HepG2 (cell line): ENCODE results near the gene TUG1. TPM values are rescaled to one million over a fixed set of nuclear protein-coding genes. Genes with fewer than 3 reads are reported as not detected.

ENCODE experiments used
- ATAD3A ChIP-seq: sonication (generic); formaldehyde crosslinking; IDR thresholded peaks from 2 replicates; pipeline ENCODE4 v1.4.0; 2020; ENCODE audit warnings: missing genetic modification reagents
- BCL6 ChIP-seq: IDR thresholded peaks from 2 replicates; pipeline ENCODE4 v1.6.1; 2016; ENCODE audit warnings: missing genetic modification reagents, missing compliant biosample characterization
- CTCF ChIP-seq: sonication (generic); formaldehyde crosslinking; IDR thresholded peaks from 2 replicates; pipeline ENCODE4 v1.5.0; 2020; ENCODE audit warnings: mild to moderate bottlenecking, missing genetic modification reagents, moderate library complexity
- GATAD1 ChIP-seq: IDR thresholded peaks from 2 replicates; pipeline ENCODE4 v1.6.1; 2016; ENCODE audit warnings: missing genetic modification reagents, missing compliant biosample characterization
- HOXA7 ChIP-seq: sonication (generic); formaldehyde crosslinking; IDR thresholded peaks from 2 replicates; pipeline ENCODE4 v1.8.1; 2022; ENCODE audit warnings: mild to moderate bottlenecking, missing genetic modification reagents, moderate library complexity
- NCOA1 ChIP-seq: sonication (generic); formaldehyde crosslinking; IDR thresholded peaks from 2 replicates; pipeline ENCODE4 v1.9.0; 2021; ENCODE audit warnings: missing genetic modification reagents
- PHF21A ChIP-seq: sonication (generic); formaldehyde crosslinking; IDR thresholded peaks from 2 replicates; pipeline ENCODE4 v1.5.0; 2020; ENCODE audit warnings: mild to moderate bottlenecking, missing genetic modification reagents
- POLR2AphosphoS2 ChIP-seq: IDR thresholded peaks from 2 replicates; pipeline ENCODE4 v1.6.1; 2011; ENCODE audit warnings: low read depth, low read length, improper control_type of control experiment
- RFX1 ChIP-seq: fragments of 450-650 bp; IDR thresholded peaks from 2 replicates; pipeline ENCODE4 v1.6.1; 2017
- SAP130 ChIP-seq: IDR thresholded peaks from 2 replicates; pipeline ENCODE4 v1.6.1; 2016; ENCODE audit warnings: low read depth
- SOX13 ChIP-seq, 3 experiments: fragments of 450-650 bp in 1 of 3; sonication (generic) in 1 of 3; formaldehyde crosslinking in 1 of 3; IDR thresholded peaks in 2 of 3; conservative IDR thresholded peaks in 1 of 3; 2 replicates each; pipeline versions ENCODE4 v1.5.0 to v1.6.1; 2016 to 2020; ENCODE audit warnings: antibody characterized with exemption in 1 of 3, mild to moderate bottlenecking in 1 of 3, missing compliant biosample characterization in 1 of 3, missing genetic modification reagents in 1 of 3, moderate library complexity in 1 of 3
- SOX6 ChIP-seq, 2 experiments: fragments of 450-650 bp in 1 of 2; sonication (generic) in 1 of 2; formaldehyde crosslinking in 1 of 2; IDR thresholded peaks; 2 replicates each; pipeline versions ENCODE4 v1.4.0 to v1.6.1; 2017 to 2020; ENCODE audit warnings: antibody characterized with exemption in 1 of 2, mild to moderate bottlenecking in 1 of 2, missing genetic modification reagents in 1 of 2
- STAG1 ChIP-seq: sonication (generic); formaldehyde crosslinking; IDR thresholded peaks from 2 replicates; pipeline ENCODE4 v1.4.0; 2020; ENCODE audit warnings: missing genetic modification reagents
- STAT6 ChIP-seq: sonication (generic); formaldehyde crosslinking; IDR thresholded peaks from 2 replicates; pipeline ENCODE4 v1.4.0; 2020; ENCODE audit warnings: missing genetic modification reagents, mild to moderate bottlenecking, borderline replicate concordance
- XBP1 ChIP-seq: sonication (generic); formaldehyde crosslinking; IDR thresholded peaks from 2 replicates; pipeline ENCODE4 v1.5.0; 2020; ENCODE audit warnings: missing genetic modification reagents
- ZFP36 ChIP-seq: fragments of 150-350 bp; IDR thresholded peaks from 2 replicates; pipeline ENCODE4 v1.6.1; 2018; ENCODE audit warnings: borderline replicate concordance, low read length, low read depth; ENCODE audit not compliant: partially characterized antibody
- ZNF337 ChIP-seq: sonication (generic); formaldehyde crosslinking; IDR thresholded peaks from 2 replicates; pipeline ENCODE4 v1.5.1; 2020; ENCODE audit warnings: missing genetic modification reagents, low read depth, mild to moderate bottlenecking, borderline replicate concordance
- ZNF33A ChIP-seq: sonication (generic); formaldehyde crosslinking; IDR thresholded peaks from 2 replicates; pipeline ENCODE4 v1.5.1; 2020; ENCODE audit warnings: missing genetic modification reagents, mild to moderate bottlenecking, moderate library complexity, borderline replicate concordance
- ZNF557 ChIP-seq: sonication (generic); formaldehyde crosslinking; IDR thresholded peaks from 2 replicates; pipeline ENCODE4 v1.4.0; 2020; ENCODE audit warnings: missing genetic modification reagents
- ZNF644 ChIP-seq: IDR thresholded peaks from 2 replicates; pipeline ENCODE4 v1.6.1; 2016; ENCODE audit warnings: low read depth
- ZNF652 ChIP-seq: IDR thresholded peaks from 2 replicates; pipeline ENCODE4 v1.6.1; 2016; ENCODE audit warnings: low read depth, borderline replicate concordance
- ZNF704 ChIP-seq: sonication (generic); formaldehyde crosslinking; IDR thresholded peaks from 2 replicates; pipeline ENCODE4 v1.8.1; 2023; ENCODE audit warnings: mild to moderate bottlenecking, inconsistent platforms, moderate library complexity, missing genetic modification reagents, borderline replicate concordance
- ZNF713 ChIP-seq: sonication (generic); formaldehyde crosslinking; IDR thresholded peaks from 2 replicates; pipeline ENCODE4 v1.4.0; 2020; ENCODE audit warnings: mild to moderate bottlenecking, missing genetic modification reagents
- ZNF782 ChIP-seq: sonication (generic); formaldehyde crosslinking; IDR thresholded peaks from 2 replicates; pipeline ENCODE4 v1.4.0; 2020; ENCODE audit warnings: missing genetic modification reagents, mild to moderate bottlenecking, borderline replicate concordance
- polyA plus RNA-seq, 8 experiments: library from polyadenylated mRNA; depleted of rRNA in 3 of 8; stranded (reverse) in 7 of 8; unstranded in 1 of 8; fragments of >200 nt; fragmentation: Illumina TruSeq in 4 of 8; extraction: Trizol in 4 of 8; gene quantifications; 2 replicates each; pipeline versions ENCODE4 v1.2.1 to v1.2.3, GENCODE V29; 2011 to 2016; ENCODE audit warnings: low read depth in 4 of 8, missing spikeins in 1 of 8, mixed read lengths in 1 of 8; ENCODE audit not compliant: insufficient read depth in 1 of 8
- total RNA-seq, 5 experiments: library from RNA; depleted of rRNA; stranded (reverse); fragments of >200 nt; fragmentation: Illumina TruSeq; extraction: Trizol; gene quantifications; 2 replicates each; pipeline ENCODE4 v1.2.3, GENCODE V29; 2016; ENCODE audit warnings: low read depth in 1 of 5

Gene TUG1
- total and polyA plus RNA-seq, 2 of the 13 experiments (the other 11 are each of a cell fraction or from before 2014, with no cell fraction given): 35.2 to 122 TPM

- TF ChIP-seq RFX1 (no peak), STAG1 (CRISPR knock-in tag) (peak; percentile 5; the same call in 1 of the 2 replicates), ZNF644 (CRISPR knock-in tag) (no peak), CTCF (CRISPR knock-in tag) (peak; percentile 24), HOXA7 (CRISPR knock-in tag) (no peak), ZNF652 (CRISPR knock-in tag) (peak; percentile 70; the same call in 1 of the 2 replicates), ZFP36 (no peak), BCL6 (CRISPR knock-in tag) (no peak), GATAD1 (CRISPR knock-in tag) (no peak), PHF21A (CRISPR knock-in tag) (no peak), SOX6 (IDR thresholded peaks at IDR 0.05) (no peak), SOX6 (CRISPR knock-in tag; IDR thresholded peaks at IDR 0.05) (peak; percentile 71), ZNF704 (CRISPR knock-in tag) (no peak), XBP1 (no peak), SOX13 (IDR thresholded peaks at IDR 0.05) (no peak), SOX13 (CRISPR knock-in tag; conservative IDR thresholded peaks at IDR 0.05 in 1 of 2, IDR thresholded peaks at IDR 0.05 in 1 of 2) (peak in 1 of 2 experiments; percentile 83; a peak in 2 of 4 replicates), ZNF557 (CRISPR knock-in tag) (no peak), ZNF713 (CRISPR knock-in tag) (no peak), SAP130 (CRISPR knock-in tag) (0 out of 2 replicates have a peak, but pooled peaks have one; percentile 21), ZNF33A (CRISPR knock-in tag) (no peak), POLR2AphosphoS2 (no peak), NCOA1 (CRISPR knock-in tag) (no peak), ZNF337 (CRISPR knock-in tag) (peak; percentile 86; the same call in 1 of the 2 replicates), ZNF782 (CRISPR knock-in tag) (no peak), ATAD3A (CRISPR knock-in tag) (no peak), STAT6 (CRISPR knock-in tag) (no peak)
Measured at GRCh38 chr22:30985561-30986208, 16.6 kb downstream of the TUG1 start (continued).
